SHP77 (cell line): ENCODE results near the gene SP7.
"Not testable (repeated sequence)": the region's sequence is repeated elsewhere in the genome, so short reads cannot be mapped to it uniquely, and the experiment has no call there.

ENCODE experiments used
- DNase-seq, 2 experiments: peaks; one replicate each; lab custom pipeline; 2025; lab: John Stamatoyannopoulos, UW

Gene SP7

GRCh38 chr12:53320352-53321195 is 15.6 kb downstream of the SP7 start:
- no peak for DNase-seq

GRCh38 chr12:53313996-53314395 is 22.2 kb downstream of the SP7 start:
- DNase-seq, result no peak

GRCh38 chr12:53308276-53308675 is 27.9 kb downstream of the SP7 start:
- no peak for DNase-seq

- no peak for DNase-seq
These were observed 29.3 kb downstream of the SP7 start for GRCh38 chr12:53306826-53307225.

GRCh38 chr12:53302903-53303302 is 33.3 kb downstream of the SP7 start:
- no peak for DNase-seq

- DNase-seq, result no peak
These were observed 36.0 kb downstream of the SP7 start for GRCh38 chr12:53300187-53300586.

GRCh38 chr12:53299454-53300180 is 36.5 kb downstream of the SP7 start, which contains the start of gene MYG1:
Gene MYG1, plus strand, starts transcription at chr12:53299695. Its CDS starts 43 bp downstream, at chr12:53299738.
- peak; percentile 89 to 93 for DNase-seq

- no peak for DNase-seq
These were observed 37.1 kb downstream of the SP7 start for GRCh38 chr12:53299101-53299453.

GRCh38 chr12:53298164-53298563 is 38.0 kb downstream of the SP7 start:
- no peak for DNase-seq

GRCh38 chr12:53297106-53297505 is 39.0 kb downstream of the SP7 start:
- DNase-seq, result not testable (repeated sequence)

- no peak for DNase-seq
These were observed 40.3 kb downstream of the SP7 start for GRCh38 chr12:53295891-53296219.

- DNase-seq, result peak; percentile 77 to 79
These were observed 40.9 kb downstream of the SP7 start, which contains the start of gene PFDN5 for GRCh38 chr12:53295070-53295890. Gene PFDN5, plus strand, starts transcription at chr12:53295542. Its CDS starts 26 bp downstream, at chr12:53295568.

- peak; percentile 8 to 22 for DNase-seq
These were observed 43.7 kb downstream of the SP7 start for GRCh38 chr12:53292426-53292825.

- no peak for DNase-seq
These were observed 45.5 kb downstream of the SP7 start for GRCh38 chr12:53290661-53291060.

- DNase-seq, result no peak
These were observed 46.3 kb downstream of the SP7 start for GRCh38 chr12:53289891-53290290.

GRCh38 chr12:53288322-53288721 is 47.8 kb downstream of the SP7 start:
- no peak for DNase-seq

- DNase-seq, result peak; percentile 34 to 38
These were observed 48.4 kb downstream of the SP7 start for GRCh38 chr12:53287741-53288216.

GRCh38 chr12:53286448-53286847 is 49.7 kb downstream of the SP7 start:
- DNase-seq, result no peak

- no peak for DNase-seq
These were observed 56.2 kb downstream of the SP7 start for GRCh38 chr12:53279888-53280498.

GRCh38 chr12:53279283-53279869 is 56.8 kb downstream of the SP7 start:
- DNase-seq, result no peak

GRCh38 chr12:53277981-53278380 is 58.2 kb downstream of the SP7 start:
- DNase-seq, result no peak
